Uterus (tissue), 4 donors: ENCODE data around the gene ANO4. TPM values are rescaled to one million over a fixed set of nuclear protein-coding genes. Genes with fewer than 3 reads are reported as not detected.

Source experiments
- DNase-seq, 2 donors: peaks; one replicate each; pipeline ENCODE4 v3.0.0-alpha.2; 2019 to 2020
- H3K27ac ChIP-seq, 2 donors: fragments of 200-600 bp; sonication (generic); 1 replicate in 1 of 2; 2 replicates in 1 of 2; pipeline ENCODE4 v1.5.1; 2016 to 2018
- H3K27me3 ChIP-seq, 2 donors: fragments of 200-600 bp; sonication (generic); one replicate each; pipeline ENCODE4 v1.5.1; 2018 to 2019; ENCODE audit warnings: control low read depth in 1 of 2
- H3K36me3 ChIP-seq, 2 donors: fragments of 200-600 bp; sonication (generic); one replicate each; pipeline ENCODE4 v1.5.1; 2019; ENCODE audit warnings: control low read depth in 1 of 2
- H3K4me1 ChIP-seq, 2 donors: fragments of 200-600 bp; sonication (generic); one replicate each; pipeline ENCODE4 v1.5.1; 2018 to 2019; ENCODE audit warnings: control low read depth in 1 of 2
- H3K4me3 ChIP-seq, 2 donors: fragments of 200-600 bp; sonication (generic); 1 replicate in 1 of 2; 2 replicates in 1 of 2; pipeline ENCODE4 v1.5.1; 2018 to 2019; ENCODE audit warnings: mild to moderate bottlenecking in 1 of 2
- H3K9me3 ChIP-seq, 2 donors: fragments of 200-600 bp; sonication (generic); one replicate each; pipeline ENCODE4 v1.5.1; 2019; ENCODE audit warnings: control low read depth in 1 of 2
- POLR2A ChIP-seq, 2 donors: fragments of 450-650 bp; IDR thresholded peaks; one replicate each; pipeline ENCODE4 v1.6.1; 2016; ENCODE audit warnings: antibody characterized with exemption in 2 of 2, mild to moderate bottlenecking in 1 of 2, moderate library complexity in 1 of 2
- intact Hi-C: fragments of 100-400 bp; cut with DNase I; formaldehyde crosslinking; loops from one replicate; pipeline ENCODE4 v1.15.1; 2023; ENCODE audit warnings: low total_unique reads
- total RNA-seq, 4 donors: library from RNA; depleted of rRNA in 3 of 4; stranded (reverse); fragments of >200 nt in 3 of 4; gene quantifications; one replicate each; pipeline versions ENCODE4 v1.1.0 to v1.2.4, GENCODE V29; 2014 to 2023
- TF ChIP-seq, protein P1 (sequence below), 4 experiments: fragments of 200-600 bp in 2 of 4; fragments of 450-650 bp in 2 of 4; sonication (generic) in 2 of 4; IDR thresholded peaks; one replicate each; pipeline ENCODE4 v1.5.1; 2016 to 2019; ENCODE audit warnings: antibody characterized with exemption in 4 of 4, mild to moderate bottlenecking in 2 of 4, moderate library complexity in 1 of 4
- donor health status: DM: yes; HTN: yes; CAD: no.

ANO4 gene
- total RNA-seq, 4 donors from 2014 or later = under 0.01 to 18.5 (median 1.4) TPM; not detected in 1

DNA sequence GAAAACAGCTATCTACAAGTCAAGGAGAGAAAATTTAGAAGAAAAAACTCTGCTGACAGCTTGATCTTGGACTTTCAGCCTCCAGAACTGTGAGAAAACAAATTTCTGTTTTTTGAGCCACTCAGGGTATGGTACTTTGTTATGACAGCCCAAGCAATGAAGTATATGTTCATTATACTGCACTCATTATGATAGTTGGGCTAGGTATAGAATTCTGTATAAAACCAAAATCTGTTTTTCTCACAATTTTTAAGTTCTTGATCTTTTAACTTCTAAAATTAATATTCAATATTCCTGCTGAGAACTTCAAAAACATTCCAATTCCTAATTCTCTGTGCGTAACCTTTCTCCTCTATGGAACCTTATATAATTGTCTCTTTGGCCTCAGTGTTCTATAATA is 214.7 kb downstream of the ANO4 start:
- no peak for DNase-seq
- Histone ChIP-seq H3K36me3 (no peaks in the 10 kb centered on the region), H3K27me3 (no peaks in the 10 kb centered on the region), H3K27ac (no peak overlapping the region), H3K4me3 (no peak overlapping the region), H3K9me3 (no peaks in the 10 kb centered on the region), H3K4me1 (no peaks in the 10 kb centered on the region)
- TF ChIP-seq, protein P1, sequence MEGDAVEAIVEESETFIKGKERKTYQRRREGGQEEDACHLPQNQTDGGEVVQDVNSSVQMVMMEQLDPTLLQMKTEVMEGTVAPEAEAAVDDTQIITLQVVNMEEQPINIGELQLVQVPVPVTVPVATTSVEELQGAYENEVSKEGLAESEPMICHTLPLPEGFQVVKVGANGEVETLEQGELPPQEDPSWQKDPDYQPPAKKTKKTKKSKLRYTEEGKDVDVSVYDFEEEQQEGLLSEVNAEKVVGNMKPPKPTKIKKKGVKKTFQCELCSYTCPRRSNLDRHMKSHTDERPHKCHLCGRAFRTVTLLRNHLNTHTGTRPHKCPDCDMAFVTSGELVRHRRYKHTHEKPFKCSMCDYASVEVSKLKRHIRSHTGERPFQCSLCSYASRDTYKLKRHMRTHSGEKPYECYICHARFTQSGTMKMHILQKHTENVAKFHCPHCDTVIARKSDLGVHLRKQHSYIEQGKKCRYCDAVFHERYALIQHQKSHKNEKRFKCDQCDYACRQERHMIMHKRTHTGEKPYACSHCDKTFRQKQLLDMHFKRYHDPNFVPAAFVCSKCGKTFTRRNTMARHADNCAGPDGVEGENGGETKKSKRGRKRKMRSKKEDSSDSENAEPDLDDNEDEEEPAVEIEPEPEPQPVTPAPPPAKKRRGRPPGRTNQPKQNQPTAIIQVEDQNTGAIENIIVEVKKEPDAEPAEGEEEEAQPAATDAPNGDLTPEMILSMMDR (IDR thresholded peaks at IDR 0.05) = no peak
- no peak for TF ChIP-seq POLR2A (IDR thresholded peaks at IDR 0.05)
- intact Hi-C loops = no loop called here

DNA sequence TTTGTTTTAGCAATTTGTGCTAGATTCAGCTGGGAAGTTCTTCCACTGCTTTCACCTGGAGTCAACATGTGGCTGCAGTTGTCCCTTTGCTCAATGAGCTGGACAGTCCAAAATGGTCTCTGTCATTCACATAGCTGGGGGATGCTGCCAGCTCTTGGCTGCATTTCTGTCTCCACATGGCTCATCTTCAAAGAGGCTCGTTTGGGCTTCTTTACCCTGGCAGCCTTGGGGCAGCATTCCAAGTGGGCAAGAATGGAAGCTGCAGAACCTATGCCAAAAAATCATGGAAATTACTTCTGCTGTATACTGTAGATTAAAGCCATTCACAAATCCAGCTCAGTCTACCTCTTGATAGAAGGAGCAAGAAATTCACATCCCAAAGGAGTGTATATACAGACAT is 216.3 kb downstream of the ANO4 start:
- H3K36me3 ChIP-seq = no peaks in the 10 kb centered on the region
- intact Hi-C loops = no loop called here
- H3K27ac ChIP-seq = no peak overlapping the region
- no peak for DNase-seq
- no peak overlapping the region for H3K4me3 ChIP-seq
- H3K27me3 ChIP-seq = no peaks in the 10 kb centered on the region
- TF ChIP-seq, protein P1 (IDR thresholded peaks at IDR 0.05) = no peak
- no peak for TF ChIP-seq POLR2A (IDR thresholded peaks at IDR 0.05)
- H3K4me1 ChIP-seq = no peaks in the 10 kb centered on the region
- H3K9me3 ChIP-seq = no peaks in the 10 kb centered on the region

DNA sequence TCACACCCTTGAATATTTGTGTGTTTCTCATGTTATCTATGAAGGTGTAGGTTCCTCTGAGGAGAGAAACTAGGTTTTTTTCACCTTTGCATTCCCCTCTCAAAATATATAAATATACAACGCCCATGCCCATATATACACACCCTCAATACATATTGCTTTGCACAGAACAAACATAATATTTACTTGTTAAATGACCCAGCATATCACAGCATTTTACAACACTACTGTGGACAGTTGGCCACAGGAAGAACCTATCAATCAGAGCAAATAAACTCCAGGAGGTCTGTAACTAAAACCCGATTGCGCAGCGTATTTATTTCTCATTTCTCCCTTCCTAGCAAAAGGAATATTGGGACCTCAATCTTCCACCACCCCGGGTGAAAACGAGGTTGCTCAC is 219.4 kb downstream of the ANO4 start:
- no peaks in the 10 kb centered on the region for H3K36me3 ChIP-seq
- H3K4me3 ChIP-seq = no peak overlapping the region
- H3K4me1 ChIP-seq = no peaks in the 10 kb centered on the region
- H3K27ac ChIP-seq = no peak overlapping the region
- H3K9me3 ChIP-seq = no peaks in the 10 kb centered on the region
- intact Hi-C loops = no loop called here
- no peaks in the 10 kb centered on the region for H3K27me3 ChIP-seq
- DNase-seq = no peak
- no peak for TF ChIP-seq POLR2A (IDR thresholded peaks at IDR 0.05)
- TF ChIP-seq, protein P1 (IDR thresholded peaks at IDR 0.05) = no peak

DNA sequence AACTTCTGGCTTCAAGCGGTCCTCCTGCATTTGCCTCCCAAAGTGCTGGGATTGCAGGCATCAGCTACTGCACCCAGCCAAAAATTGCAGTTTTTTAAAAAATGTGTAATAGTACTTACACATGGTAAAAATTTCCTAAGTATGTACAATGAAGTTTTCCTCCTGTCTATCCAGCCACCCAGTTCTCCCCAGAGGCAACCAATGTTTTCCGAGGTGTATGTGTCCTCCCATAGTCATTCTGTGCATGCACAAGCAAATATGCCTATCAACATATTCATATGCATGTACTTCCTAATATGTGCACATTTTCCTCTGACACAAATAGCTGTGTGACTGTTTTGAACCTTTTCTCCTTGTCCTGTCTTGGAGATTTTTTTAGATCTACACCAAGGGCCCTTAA is 220.5 kb downstream of the ANO4 start:
- intact Hi-C loops = no loop called here
- TF ChIP-seq, protein P1 (IDR thresholded peaks at IDR 0.05) = no peak
- no peak for TF ChIP-seq POLR2A (IDR thresholded peaks at IDR 0.05)

DNA sequence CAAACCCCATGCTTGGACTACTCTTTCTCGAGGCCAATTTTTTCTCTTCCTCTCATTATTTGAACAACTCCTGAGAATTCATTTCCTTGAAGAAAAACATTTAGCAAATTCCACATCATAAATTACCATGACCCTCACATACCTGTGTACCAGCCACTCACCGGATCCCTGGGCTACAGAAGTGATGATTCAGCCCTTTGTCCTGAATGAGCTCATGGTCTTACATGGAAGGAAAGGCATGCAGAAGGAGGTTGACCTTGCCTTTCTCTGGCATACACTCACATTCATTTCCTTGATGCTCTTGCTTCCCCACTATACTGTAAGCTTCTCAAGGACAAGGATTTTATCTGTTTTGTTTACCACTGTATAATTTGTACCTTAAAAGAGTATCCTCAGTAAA is 224.0 kb downstream of the ANO4 start:
- no peak overlapping the region for H3K4me3 ChIP-seq
- DNase-seq = no peak
- H3K36me3 ChIP-seq = no peaks in the 10 kb centered on the region
- no peak for TF ChIP-seq POLR2A (IDR thresholded peaks at IDR 0.05)
- TF ChIP-seq, protein P1 (IDR thresholded peaks at IDR 0.05) = no peak
- H3K27me3 ChIP-seq = no peaks in the 10 kb centered on the region
- no peaks in the 10 kb centered on the region for H3K4me1 ChIP-seq
- H3K9me3 ChIP-seq = no peaks in the 10 kb centered on the region
- intact Hi-C loops = no loop called here
- no peak overlapping the region for H3K27ac ChIP-seq

More for the DNA sequence above, 220.5 kb downstream of the ANO4 start:
- no peaks in the 10 kb centered on the region for H3K4me1 ChIP-seq
- H3K27me3 ChIP-seq = no peaks in the 10 kb centered on the region
- H3K4me3 ChIP-seq = no peak overlapping the region
- H3K27ac ChIP-seq = no peak overlapping the region
- no peaks in the 10 kb centered on the region for H3K36me3 ChIP-seq
- H3K9me3 ChIP-seq = no peaks in the 10 kb centered on the region
- no peak for DNase-seq
